SU-DHL-6 (cell line): ENCODE data around the gene PDE6H.

Experiments used
- H2AFZ ChIP-seq: fragments of 200-600 bp; sonication (generic); 2 replicates; pipeline ENCODE4 v1.6.1; 2014; ENCODE audit warnings: low read depth, mild to moderate bottlenecking, moderate library complexity, mixed read lengths, antibody characterized with exemption, low read length; ENCODE audit not compliant: severe bottlenecking
- H3F3A ChIP-seq: fragments of 200-600 bp; shearing (Covaris generic); 2 replicates; pipeline ENCODE4 v1.6.0; 2016; ENCODE audit warnings: antibody characterized with exemption, mild to moderate bottlenecking; ENCODE audit not compliant: insufficient read depth
- H3K27ac ChIP-seq: fragments of 200-600 bp; sonication (generic); 2 replicates; pipeline ENCODE4 v1.5.1; 2016; ENCODE audit warnings: low read depth, mild to moderate bottlenecking, low read length, moderate library complexity, mixed read lengths
- H3K27me3 ChIP-seq: fragments of 200-600 bp; sonication (generic), shearing (Covaris generic); 2 replicates; pipeline ENCODE4 v1.6.0; 2014; ENCODE audit warnings: mild to moderate bottlenecking, low read length
- H3K36me3 ChIP-seq: fragments of 200-600 bp; sonication (generic); 2 replicates; pipeline ENCODE4 v1.6.1; 2014; ENCODE audit warnings: mild to moderate bottlenecking, low read length, mixed read lengths
- H3K4me2 ChIP-seq: fragments of 300-600, 200-600 bp; shearing (Covaris generic), sonication (generic); 2 replicates; pipeline ENCODE4 v1.6.0; 2014; ENCODE audit warnings: low read length, low read depth, mild to moderate bottlenecking; ENCODE audit not compliant: poor library complexity, severe bottlenecking
- H3K4me3 ChIP-seq: fragments of 200-600 bp; sonication (generic); 2 replicates; pipeline ENCODE4 v1.5.1; 2014; ENCODE audit warnings: antibody characterized with exemption, low read length, mild to moderate bottlenecking, mixed read lengths; ENCODE audit not compliant: insufficient read depth, poor library complexity, severe bottlenecking
- H3K79me2 ChIP-seq: fragments of 200-600 bp; sonication (generic); 2 replicates; pipeline ENCODE4 v1.6.1; 2014; ENCODE audit warnings: mild to moderate bottlenecking, low read length, moderate library complexity; ENCODE audit not compliant: insufficient read depth
- H3K9ac ChIP-seq: fragments of 200-600 bp; sonication (generic); 2 replicates; pipeline ENCODE4 v1.7.0; 2014; ENCODE audit warnings: mild to moderate bottlenecking, low read length
- H3K9me2 ChIP-seq: fragments of 200-600 bp; sonication (generic); replicated peaks from 2 replicates; pipeline ENCODE4 v1.6.1; 2014; ENCODE audit warnings: low read length; ENCODE audit not compliant: insufficient read depth
- H3K9me3 ChIP-seq: fragments of 200-600 bp; sonication (generic); 2 replicates; pipeline ENCODE4 v1.6.1; 2014; ENCODE audit warnings: low read length, mixed read lengths; ENCODE audit not compliant: insufficient read depth
- H4K20me1 ChIP-seq: fragments of 200-600 bp; sonication (generic); 2 replicates; pipeline ENCODE4 v1.6.1; 2014; ENCODE audit warnings: low read depth, mild to moderate bottlenecking, antibody characterized with exemption, low read length, moderate library complexity, mixed read lengths
- CTCF ChIP-seq: fragments of 200-600 bp; sonication (generic); IDR thresholded peaks from one replicate; pipeline ENCODE4 v1.5.1; 2017; ENCODE audit warnings: antibody characterized with exemption, mild to moderate bottlenecking, low read length, moderate library complexity; ENCODE audit not compliant: insufficient read depth, poor library complexity, severe bottlenecking
- EZH2phosphoT487 ChIP-seq: fragments of 200-600 bp; sonication (generic), shearing (Covaris generic); conservative IDR thresholded peaks from 2 replicates; pipeline ENCODE4 v1.6.1; 2018; ENCODE audit warnings: mild to moderate bottlenecking, antibody characterized with exemption, low read length, moderate library complexity, mixed read lengths

The PDE6H gene

GRCh38 chr12:14992673-14993072, 19.8 kb downstream of the PDE6H start:
- Histone ChIP-seq H3K27ac (no peak overlapping the region), H3K9me3 (no peaks in the 10 kb centered on the region), H3F3A (no peaks in the 10 kb centered on the region), H3K36me3 (no peaks in the 10 kb centered on the region), H3K9me2 (no peaks in the 10 kb centered on the region), H3K79me2 (no peaks in the 10 kb centered on the region), H2AFZ (no peak overlapping the region), H3K9ac (no peak overlapping the region), H3K27me3 (no peaks in the 10 kb centered on the region), H3K4me3 (no peak overlapping the region), H4K20me1 (no peaks in the 10 kb centered on the region), H3K4me2 (no peak overlapping the region)
- TF ChIP-seq EZH2phosphoT487 (no peak), CTCF (no peak)

- no peaks in the 10 kb centered on the region for H3K9me2 ChIP-seq
- no peak overlapping the region for H3K27ac ChIP-seq
- no peaks in the 10 kb centered on the region for H3K79me2 ChIP-seq
- no peak overlapping the region for H3K4me3 ChIP-seq
- no peaks in the 10 kb centered on the region for H3F3A ChIP-seq
- no peaks in the 10 kb centered on the region for H3K36me3 ChIP-seq
- no peak overlapping the region for H3K9ac ChIP-seq
- no peaks in the 10 kb centered on the region for H4K20me1 ChIP-seq
- no peaks in the 10 kb centered on the region for H3K27me3 ChIP-seq
- H3K9me3 ChIP-seq = no peaks in the 10 kb centered on the region
- TF ChIP-seq CTCF = no peak
- TF ChIP-seq EZH2phosphoT487 = no peak
- H3K4me2 ChIP-seq = no peak overlapping the region
- H2AFZ ChIP-seq = no peak overlapping the region
These were observed 20.3 kb downstream of the PDE6H start for GRCh38 chr12:14993117-14993516.

GRCh38 chr12:14993537-14994266, 20.9 kb downstream of the PDE6H start:
- Histone ChIP-seq H3K9me3 (no peaks in the 10 kb centered on the region), H2AFZ (no peak overlapping the region), H4K20me1 (no peaks in the 10 kb centered on the region), H3K27me3 (no peaks in the 10 kb centered on the region), H3K9me2 (no peaks in the 10 kb centered on the region), H3K27ac (no peak overlapping the region), H3K79me2 (no peaks in the 10 kb centered on the region), H3K9ac (no peak overlapping the region), H3K36me3 (no peaks in the 10 kb centered on the region), H3K4me3 (no peak overlapping the region), H3K4me2 (no peak overlapping the region), H3F3A (no peaks in the 10 kb centered on the region)
- TF ChIP-seq CTCF (no peak), EZH2phosphoT487 (no peak)
